RWPE2 (cell line): ENCODE results near the gene NR2E3.

Experiments
- ATAC-seq: fragments of 200-7000 bp; cut with Tn5 transposase; 3 replicates; pipeline ENCODE4 v1.9.1; 2021; ENCODE audit warnings: low read depth
- DNase-seq: peaks from one replicate; pipeline ENCODE4 v3.0.0-alpha.2; 2020; ENCODE audit warnings: low spot score
- H3K27ac ChIP-seq: fragments of 450-650 bp; 2 replicates; pipeline ENCODE4 v1.5.1; 2017; ENCODE audit warnings: mild to moderate bottlenecking; ENCODE audit not compliant: poor library complexity, severe bottlenecking
- H3K27me3 ChIP-seq: fragments of 250-450 bp; sonication (Bioruptor Pico); 2 replicates; pipeline ENCODE4 v1.5.1; 2021; ENCODE audit warnings: mild to moderate bottlenecking, moderate library complexity; ENCODE audit not compliant: insufficient read depth, poor library complexity, severe bottlenecking
- H3K36me3 ChIP-seq: fragments of 250-450 bp; sonication (Bioruptor Pico); 2 replicates; pipeline ENCODE4 v1.5.1; 2020; ENCODE audit warnings: low read depth, mild to moderate bottlenecking, moderate library complexity
- H3K4me1 ChIP-seq: fragments of 250-450 bp; sonication (Bioruptor Pico); 2 replicates; pipeline ENCODE4 v1.5.1; 2021; ENCODE audit warnings: mild to moderate bottlenecking, moderate library complexity; ENCODE audit not compliant: insufficient read depth, poor library complexity, severe bottlenecking
- H3K4me3 ChIP-seq: fragments of 250-450 bp; sonication (Bioruptor Pico); 2 replicates; pipeline ENCODE4 v1.5.1; 2021; ENCODE audit warnings: mild to moderate bottlenecking, moderate library complexity; ENCODE audit not compliant: severe bottlenecking
- H3K9me3 ChIP-seq: fragments of 250-450 bp; sonication (Bioruptor Pico); 2 replicates; pipeline ENCODE4 v1.5.1; 2021; ENCODE audit warnings: mild to moderate bottlenecking, moderate library complexity; ENCODE audit not compliant: severe bottlenecking
- TF ChIP-seq, protein P1 (sequence below): fragments of 450-650 bp; IDR thresholded peaks from one replicate; pipeline ENCODE4 v1.5.1; 2017; ENCODE audit warnings: mild to moderate bottlenecking, moderate library complexity; ENCODE audit not compliant: poor library complexity, severe bottlenecking

Gene NR2E3

DNA sequence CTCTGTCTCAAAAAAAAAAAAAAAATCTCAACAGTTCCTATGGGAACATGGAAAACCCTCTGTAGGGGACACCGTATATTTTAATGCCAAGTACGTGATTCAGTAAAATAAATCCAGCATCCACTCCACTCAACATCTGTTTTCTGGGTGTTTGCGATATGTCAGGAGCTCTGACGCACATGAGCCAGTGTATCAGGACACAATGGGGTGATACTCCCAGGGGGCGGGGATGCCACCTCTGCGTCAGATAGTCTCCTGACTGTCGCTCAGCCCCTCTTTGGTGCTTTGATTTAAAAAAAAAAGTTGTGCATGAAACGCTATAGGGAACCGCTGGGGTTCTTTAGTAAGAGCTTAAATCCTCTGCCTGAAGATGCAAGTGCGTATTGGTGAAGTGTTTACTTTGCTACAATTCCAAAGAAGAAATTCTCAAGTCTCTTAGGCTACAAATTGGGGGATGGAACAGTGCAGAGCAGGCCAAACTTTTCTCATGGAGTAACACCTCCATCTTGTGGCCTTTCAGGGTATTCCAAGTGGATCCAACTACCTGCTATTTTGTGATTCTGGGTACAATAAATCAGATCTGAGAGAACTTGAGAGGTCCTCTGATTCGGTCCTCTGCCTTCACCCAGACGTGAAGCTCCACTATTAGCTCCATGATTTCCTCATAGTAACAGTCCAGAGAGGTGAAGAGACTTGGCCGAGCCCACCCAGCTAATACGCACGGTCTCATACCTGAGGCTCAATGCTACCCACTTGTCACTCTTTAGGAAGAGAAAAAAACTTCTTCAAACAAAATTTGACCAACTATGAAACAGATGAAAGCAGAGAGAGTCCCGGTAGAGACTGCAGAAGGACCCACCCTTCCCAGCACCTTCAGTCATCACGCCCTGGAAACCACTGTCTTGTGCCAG, 9.3 kb upstream of the NR2E3 start:
- Histone ChIP-seq H3K9me3 (no peaks in the 10 kb centered on the region), H3K27me3 (no peaks in the 10 kb centered on the region), H3K4me1 (no peaks in the 10 kb centered on the region), H3K27ac (peak overlapping the region; percentile 16), H3K4me3 (no peak overlapping the region), H3K36me3 (no peaks in the 10 kb centered on the region)
- DNase-seq (no peak), ATAC-seq (peak; percentile 75)
- TF ChIP-seq, protein P1, sequence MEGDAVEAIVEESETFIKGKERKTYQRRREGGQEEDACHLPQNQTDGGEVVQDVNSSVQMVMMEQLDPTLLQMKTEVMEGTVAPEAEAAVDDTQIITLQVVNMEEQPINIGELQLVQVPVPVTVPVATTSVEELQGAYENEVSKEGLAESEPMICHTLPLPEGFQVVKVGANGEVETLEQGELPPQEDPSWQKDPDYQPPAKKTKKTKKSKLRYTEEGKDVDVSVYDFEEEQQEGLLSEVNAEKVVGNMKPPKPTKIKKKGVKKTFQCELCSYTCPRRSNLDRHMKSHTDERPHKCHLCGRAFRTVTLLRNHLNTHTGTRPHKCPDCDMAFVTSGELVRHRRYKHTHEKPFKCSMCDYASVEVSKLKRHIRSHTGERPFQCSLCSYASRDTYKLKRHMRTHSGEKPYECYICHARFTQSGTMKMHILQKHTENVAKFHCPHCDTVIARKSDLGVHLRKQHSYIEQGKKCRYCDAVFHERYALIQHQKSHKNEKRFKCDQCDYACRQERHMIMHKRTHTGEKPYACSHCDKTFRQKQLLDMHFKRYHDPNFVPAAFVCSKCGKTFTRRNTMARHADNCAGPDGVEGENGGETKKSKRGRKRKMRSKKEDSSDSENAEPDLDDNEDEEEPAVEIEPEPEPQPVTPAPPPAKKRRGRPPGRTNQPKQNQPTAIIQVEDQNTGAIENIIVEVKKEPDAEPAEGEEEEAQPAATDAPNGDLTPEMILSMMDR = peak; percentile 99

DNA sequence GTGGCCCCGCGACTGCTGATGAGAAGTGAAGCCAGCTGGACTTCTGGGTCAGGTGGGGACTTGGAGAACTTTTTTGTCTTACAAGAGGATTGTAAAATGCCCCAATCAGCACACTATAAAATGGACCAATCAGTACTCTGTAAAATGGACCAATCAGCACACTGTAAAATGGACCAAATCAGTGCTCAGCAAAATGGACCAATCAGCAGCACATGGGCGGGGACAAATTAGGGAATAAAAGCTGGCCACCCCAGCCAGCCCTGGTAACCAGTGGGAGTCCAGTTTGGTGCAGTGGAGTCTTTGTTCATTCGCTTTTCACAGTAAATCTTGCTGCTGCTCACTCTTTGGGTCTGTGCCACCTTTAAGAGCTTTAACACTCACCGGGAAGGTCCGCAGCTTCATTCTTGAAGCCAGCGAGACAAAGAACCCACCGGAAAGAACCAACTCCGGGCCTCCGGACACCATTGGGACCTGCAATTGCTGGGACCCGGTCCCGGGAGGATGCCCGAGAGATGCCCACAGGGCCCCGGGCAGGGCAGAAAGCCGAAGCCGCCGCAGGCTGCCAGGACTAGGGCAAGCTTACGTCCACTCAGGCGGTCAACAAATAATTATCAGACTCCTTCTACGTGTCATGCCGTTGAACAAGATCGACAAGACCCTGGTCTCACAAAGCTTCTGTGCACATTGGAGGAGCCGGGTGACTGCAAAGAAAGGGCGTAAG, 8.3 kb upstream of the NR2E3 start:
- no peaks in the 10 kb centered on the region for H3K9me3 ChIP-seq
- no peaks in the 10 kb centered on the region for H3K27me3 ChIP-seq
- H3K4me1 ChIP-seq = peaks cover 5% of the 10 kb centered on the region
- H3K4me3 ChIP-seq = no peak overlapping the region
- DNase-seq = no peak
- H3K36me3 ChIP-seq = no peaks in the 10 kb centered on the region
- TF ChIP-seq, protein P1 = no peak
- H3K27ac ChIP-seq = no peak overlapping the region
- ATAC-seq = no peak

DNA sequence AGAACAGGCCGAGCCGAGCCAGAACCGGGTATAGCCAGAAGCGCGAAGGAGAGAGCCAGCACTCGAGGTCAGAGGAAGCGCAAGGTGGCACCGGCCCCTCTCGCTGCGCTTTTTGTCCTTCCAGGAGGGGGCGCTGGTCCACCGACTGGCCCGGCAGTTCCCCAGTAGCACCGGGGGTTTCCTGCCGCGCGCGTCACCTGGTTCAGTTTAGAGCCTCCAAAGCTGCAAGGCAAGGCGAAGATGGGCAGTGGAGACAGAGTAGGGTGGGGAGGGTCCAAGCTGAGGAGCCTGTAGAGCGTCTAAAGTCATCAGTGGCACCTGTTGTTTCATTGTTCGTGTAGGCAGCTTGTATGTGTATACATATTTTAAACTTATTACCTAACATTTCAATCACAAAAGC, 7.6 kb upstream of the NR2E3 start:
- DNase-seq = no peak
- Histone ChIP-seq H3K4me3 (no peak overlapping the region), H3K27me3 (no peaks in the 10 kb centered on the region), H3K27ac (no peak overlapping the region), H3K9me3 (no peaks in the 10 kb centered on the region), H3K4me1 (peaks cover 5% of the 10 kb centered on the region), H3K36me3 (no peaks in the 10 kb centered on the region)
- TF ChIP-seq, protein P1 = peak; percentile 46
- no peak for ATAC-seq

DNA sequence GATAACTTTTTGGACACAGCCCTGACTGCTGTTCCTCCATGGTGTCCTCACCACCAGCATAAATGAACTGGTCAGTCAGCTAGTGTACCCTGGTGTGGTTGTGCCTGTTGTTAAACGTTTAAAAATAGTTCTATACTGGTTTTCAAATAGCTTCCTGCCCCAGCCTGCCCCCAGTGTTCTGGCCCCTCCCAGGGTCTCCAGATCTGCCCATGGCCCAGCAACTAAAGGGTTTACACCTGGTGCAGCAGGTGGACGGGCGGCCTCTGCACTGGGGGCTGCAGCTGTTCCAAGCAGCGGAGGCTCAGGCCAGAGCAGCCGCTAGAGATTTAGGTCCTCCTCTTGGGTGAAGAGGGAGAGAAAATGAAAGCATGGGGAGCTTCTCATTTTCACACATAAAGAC, 6.1 kb upstream of the NR2E3 start:
- no peaks in the 10 kb centered on the region for H3K36me3 ChIP-seq
- H3K27me3 ChIP-seq = no peaks in the 10 kb centered on the region
- H3K4me3 ChIP-seq = no peak overlapping the region
- H3K4me1 ChIP-seq = peaks cover 5% of the 10 kb centered on the region
- TF ChIP-seq, protein P1 = no peak
- H3K27ac ChIP-seq = no peak overlapping the region
- no peak for ATAC-seq
- H3K9me3 ChIP-seq = no peaks in the 10 kb centered on the region
- DNase-seq = no peak
